Stimulated activated CD4-positive, alpha-beta T cell treated with anti-CD3 and anti-CD28 coated beads, TNF-alpha, amount 100 ng/mL, for 48 hours (primary cell): ENCODE measurements around the gene SEC11C.

ENCODE experiments used
- DNase-seq, 3 donors: peaks; one replicate each; pipeline ENCODE4 v3.0.0-alpha.2; 2020; ENCODE audit warnings: low read depth in 3 of 3

Gene SEC11C

DNA sequence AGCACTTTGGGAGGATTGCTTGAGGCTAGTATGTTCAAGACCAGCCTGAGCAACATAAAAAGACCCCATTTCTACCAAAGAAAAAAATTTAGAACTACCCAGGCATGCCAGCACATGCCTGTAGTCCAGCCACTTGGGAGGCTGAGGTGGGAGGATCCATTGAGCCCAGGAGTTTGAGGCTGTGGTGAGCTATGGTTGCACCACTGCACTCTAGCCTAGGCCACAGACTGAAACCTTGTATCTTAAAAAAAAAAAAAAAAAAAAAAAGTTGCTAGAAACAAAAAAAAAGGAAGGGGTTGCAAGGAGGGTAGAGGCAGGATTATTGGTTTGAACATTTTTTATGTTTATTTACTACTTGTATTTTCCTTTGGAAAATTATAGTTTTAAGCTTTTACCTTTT, 4.8 kb downstream of the SEC11C start:
- no peak for DNase-seq

DNA sequence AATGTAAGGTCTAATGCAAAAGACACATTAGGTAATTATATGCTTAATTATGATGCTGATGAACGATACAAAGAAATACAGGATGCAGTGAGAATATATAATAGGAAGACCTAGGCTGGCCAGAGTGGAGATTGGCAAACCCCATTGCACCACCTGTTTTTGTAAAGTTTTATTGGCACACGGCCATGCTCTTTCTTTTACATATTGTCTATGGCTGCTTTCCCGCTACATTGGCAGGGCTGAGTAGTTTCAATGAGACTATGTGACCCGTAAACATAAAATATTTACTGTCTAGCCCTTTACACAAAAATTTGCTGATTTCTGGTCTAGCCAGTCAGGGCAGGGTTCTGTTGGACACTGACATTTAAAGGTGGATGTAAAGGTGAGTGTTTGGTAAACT, 5.4 kb downstream of the SEC11C start:
- DNase-seq, result no peak

DNA sequence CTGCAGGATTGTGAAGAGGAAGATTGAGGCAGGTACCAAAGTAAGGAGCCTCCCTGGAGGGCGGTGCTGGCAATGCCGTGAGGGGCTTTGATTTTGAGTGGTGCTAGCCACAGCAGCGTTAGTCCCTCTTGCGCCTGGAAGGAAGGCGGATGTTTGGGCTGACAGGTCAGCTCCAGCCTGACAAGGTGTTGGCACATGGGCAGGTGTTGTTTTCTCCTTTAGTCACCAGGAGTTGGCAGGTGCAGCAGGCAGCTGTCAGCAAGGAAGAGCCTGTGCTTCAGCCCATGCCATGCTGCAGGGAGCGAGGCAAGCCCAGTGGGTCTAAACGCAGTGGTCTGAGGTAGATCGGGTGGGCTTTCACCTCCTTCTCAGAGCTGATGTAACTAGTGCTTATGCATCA, 8.5 kb downstream of the SEC11C start:
- DNase-seq, result no peak

DNA sequence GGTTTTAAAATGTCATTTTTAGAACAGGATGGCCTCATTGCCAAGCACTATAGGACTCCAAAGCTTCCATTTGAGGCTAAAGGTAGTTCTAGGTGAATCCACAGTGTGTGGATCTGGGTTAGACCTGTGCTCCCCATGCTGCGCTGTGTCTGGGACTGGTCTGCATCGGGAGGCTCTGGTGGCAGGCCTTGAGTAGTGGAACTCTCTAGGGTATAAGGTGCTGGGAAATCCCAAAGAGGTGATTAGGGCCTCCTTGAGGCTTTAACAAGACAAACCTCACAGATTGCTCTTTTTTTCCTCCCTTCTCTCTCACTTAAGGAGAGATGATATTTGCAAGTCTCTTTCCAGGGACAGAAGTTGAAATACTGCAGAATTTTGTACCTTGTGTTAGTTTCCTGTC, 9.3 kb downstream of the SEC11C start:
- no peak for DNase-seq

DNA sequence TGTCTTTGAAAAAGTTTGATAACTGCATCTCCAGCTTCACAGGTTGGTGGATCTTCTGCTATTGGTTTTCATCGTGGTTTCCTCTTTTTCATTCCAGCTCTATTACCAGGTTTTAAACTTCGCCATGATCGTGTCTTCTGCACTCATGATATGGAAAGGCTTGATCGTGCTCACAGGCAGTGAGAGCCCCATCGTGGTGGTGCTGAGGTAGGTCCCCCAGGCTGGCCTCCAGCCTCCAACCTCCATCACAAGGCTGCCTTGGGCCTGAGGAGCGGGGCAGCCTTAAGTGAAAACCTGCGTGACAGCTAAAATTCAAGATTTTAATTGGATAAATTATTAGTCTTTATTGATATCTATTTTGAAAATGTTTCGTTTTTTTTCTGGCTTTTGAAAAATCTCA, 9.7 kb downstream of the SEC11C start:
- DNase-seq, result no peak

DNA sequence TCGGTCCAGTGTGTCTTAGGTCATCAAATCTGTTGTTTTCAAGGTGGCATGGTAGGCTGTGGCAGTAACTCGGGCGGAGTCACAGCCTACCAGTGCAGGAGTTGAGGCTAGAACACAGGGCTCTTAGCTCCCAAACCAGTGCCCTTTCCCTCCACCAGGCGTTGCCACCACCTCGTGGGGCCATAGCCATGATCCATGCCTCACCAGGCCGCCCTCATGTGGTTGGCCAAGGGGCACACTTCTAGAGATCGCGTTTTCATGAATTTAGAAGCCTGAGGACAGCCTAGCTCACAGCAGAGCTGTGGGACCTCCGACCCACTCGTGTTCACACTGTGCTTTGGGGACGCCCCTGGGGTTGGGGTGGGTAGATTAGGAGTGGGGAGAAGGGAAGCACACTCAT, 10.6 kb downstream of the SEC11C start:
- no peak for DNase-seq

DNA sequence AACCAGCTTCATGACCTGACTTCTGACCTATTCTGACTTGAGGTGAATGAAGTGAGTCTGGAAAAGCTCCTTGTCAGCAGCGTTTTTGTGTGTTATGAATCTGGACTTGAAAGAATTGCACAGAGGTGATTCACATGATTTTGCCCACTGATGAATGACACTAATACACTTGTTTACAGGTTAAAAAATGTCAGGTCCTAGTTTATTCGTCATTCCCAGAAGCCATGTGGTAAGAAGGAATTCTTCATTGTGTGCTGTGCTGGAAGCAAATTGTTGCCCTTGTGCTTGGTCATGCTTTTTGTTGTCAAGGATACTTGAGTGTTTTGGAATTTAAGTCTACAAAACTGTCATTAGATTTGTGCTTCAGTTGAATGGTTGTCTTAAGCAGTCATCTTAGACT, 15.5 kb downstream of the SEC11C start:
- no peak for DNase-seq

DNA sequence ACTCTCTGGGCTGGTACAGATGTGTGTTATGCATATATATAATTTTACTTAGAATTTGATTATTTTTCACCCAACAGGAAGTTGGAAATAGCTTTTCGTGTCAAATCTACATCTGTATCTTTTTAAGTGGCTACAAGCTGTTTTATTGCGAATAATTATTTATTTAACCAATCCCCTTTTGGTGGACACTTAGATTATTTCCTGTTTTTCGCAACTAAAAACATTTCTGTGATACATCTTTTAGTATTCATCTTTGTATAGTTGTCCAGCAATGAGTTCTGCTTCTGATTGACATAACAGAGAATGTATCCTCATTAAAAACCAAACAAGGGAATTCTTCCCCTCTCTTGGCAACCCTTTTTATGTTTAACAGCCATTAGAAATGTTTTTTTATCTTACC, 16.6 kb downstream of the SEC11C start:
- DNase-seq, result no peak

DNA sequence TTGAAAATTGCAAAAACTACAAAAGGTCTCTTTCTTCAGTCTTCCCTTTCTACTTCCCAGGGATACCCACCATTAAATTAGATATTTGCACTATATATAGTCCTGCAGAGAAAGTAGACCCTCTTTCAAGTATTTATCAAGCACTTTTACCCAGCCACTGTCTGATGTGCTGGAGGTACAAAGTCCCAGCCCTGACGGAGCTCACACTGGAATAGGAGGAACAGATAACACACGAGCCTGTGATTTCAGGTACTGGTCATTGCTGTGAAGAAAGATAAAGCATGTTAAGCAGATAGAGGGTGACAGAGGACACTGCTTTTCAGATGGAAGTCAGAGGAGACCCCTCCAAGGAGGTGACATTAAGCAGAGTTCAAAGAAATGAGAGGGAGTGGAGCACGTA, 19.6 kb downstream of the SEC11C start:
- DNase-seq, result no peak

DNA sequence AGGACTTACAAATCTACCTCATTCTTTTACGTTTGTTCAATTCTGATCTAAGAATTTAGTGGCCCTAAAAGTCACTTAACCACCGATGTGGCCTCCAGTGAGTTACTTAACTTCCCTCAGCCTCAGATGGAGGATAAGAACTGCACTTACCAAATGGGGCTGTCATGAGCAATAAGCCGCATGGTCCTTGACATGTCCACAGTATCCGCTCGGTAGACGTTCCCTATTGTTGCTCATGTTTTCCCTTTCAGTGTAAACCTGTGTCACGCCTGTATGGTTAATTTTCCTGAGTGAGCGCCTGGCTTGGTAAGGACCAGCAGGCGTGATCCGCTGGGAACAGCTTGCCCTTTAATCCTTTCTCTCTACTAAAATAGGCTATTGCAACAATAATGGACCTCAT, 20.3 kb downstream of the SEC11C start:
- DNase-seq, result no peak

DNA sequence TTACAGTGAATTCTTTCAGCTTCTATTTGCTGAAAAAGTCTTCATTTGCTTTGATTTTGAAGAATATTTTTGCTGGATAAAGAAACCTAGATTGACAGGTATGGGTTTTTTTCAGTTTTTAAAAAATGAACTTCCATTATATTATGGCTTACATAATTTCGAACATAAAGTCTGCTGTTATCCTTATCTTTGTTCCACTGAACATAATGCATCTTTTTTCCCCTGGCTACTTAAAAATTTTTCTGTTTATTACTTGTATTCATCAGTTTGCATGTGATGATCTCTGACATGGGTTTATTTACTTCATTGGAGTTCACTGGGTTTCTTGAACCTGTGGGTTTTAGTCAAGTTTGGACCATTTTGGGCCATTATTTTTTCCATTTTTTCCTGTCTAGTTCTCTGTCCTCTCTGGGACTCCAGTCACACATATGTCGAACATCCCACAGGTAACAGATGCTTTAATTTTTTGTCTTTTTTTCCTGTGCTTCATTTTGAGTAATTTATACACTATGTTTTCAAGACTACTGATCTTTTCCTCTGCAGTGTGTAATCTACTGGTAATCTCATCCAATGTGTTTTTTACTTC, 33.1 kb downstream of the SEC11C start:
- DNase-seq, result no peak

DNA sequence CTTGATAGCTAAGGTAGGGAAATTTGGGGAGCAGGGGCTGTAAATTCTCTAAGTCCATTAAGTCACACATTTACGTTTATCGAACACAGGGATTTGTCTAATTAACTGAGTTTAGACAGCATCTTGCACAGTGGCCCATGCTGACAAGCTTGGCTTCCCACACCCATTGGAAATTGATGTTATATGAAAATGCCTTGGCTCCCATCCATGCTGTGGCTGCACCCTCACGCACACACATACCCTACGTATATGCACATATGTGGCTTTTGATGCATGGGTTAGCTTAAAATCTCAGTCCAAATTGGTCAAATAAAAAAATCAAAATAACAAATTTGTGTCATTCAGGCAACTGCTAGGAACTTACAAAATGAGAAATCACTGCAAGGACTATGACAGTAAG, 37.8 kb downstream of the SEC11C start:
- no peak for DNase-seq

DNA sequence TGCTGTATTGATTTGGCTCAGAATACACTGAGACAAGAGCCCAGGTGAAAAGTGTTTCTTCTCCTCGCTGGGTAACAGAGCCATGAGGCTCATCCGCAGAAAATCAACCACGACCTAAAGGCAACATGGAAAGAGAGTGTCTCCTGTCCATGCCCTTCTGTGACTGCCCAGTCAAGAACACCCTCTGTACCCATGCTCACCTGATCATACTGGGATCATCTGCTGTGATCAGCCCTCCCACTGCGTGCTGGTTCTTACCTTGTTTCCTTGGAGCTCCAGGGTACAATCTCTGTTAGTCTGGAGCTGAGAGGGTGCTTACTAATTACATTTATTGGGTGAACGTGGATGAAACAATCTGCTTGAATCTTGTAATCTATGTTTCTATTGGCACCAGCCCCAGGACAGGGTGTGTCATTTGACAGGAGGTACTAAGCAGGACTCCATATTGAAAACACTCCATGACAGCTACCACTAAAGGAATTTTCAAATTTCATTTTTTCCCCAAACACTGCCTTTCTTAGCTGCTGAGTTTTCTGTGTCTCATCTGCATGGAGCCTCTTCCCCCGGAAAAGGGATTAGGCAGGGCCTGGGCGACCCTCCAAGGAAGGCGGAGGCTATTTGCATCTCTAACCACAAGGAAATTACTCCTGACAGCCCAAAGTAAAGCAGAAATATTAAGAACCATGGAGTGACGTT, 40.6 kb downstream of the SEC11C start:
- DNase-seq, result no peak

DNA sequence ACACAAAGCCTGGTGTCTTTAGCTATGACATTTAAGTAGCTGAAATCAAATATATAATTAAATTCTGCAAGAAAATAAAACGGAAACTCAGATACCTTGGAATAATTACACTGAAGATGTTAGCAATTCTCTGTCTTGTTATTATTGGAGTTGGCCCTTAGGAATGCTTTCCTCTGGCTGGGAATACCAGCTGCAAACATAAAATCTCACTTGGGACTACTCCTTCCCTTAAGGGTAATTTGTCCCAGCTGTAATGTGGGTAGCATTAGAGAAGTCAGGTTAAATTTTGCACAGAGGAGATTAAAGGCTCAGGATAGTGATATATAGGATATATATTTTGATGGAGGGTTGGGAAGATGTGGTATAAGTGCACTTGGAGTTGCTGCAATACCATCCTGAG, 43.0 kb downstream of the SEC11C start:
- no peak for DNase-seq

DNA sequence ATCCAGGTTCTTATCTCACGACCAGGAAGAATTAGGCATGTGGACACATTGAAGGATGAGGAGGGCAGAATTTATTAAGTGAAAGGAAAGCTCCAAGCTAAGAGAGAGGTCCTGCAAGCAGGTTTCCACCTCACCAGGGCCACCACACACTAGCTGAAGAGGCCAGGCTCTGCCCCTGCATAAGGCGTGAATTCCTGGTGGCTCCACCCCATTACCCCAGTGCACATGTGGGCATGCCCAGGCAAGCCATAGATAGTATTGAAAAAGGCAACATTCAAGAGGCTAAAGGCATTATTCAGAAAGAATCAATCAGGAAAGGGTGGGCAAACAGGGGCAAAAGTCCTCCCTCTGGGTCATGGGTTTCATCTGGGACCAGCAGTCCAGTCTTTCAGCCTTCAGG, 49.3 kb downstream of the SEC11C start:
- no peak for DNase-seq

DNA sequence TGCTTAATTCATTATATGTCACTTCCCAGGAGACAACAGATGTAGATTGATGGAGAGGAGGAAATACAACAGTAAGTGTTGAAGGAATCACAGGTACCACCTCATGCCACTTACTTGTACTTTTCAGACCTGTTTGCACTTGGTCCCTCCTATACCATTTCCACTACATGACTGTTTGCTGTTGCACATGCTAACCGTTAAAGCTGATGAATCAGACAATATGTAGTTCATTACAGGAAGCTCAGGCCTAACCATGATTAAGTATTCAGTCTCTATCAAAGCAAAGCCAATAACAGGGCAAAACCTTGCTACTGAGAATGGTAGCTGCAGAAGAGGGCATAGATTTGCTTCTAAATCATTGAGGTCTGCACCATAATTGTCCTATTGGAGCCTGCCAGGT, 50.1 kb downstream of the SEC11C start:
- DNase-seq, result no peak

DNA sequence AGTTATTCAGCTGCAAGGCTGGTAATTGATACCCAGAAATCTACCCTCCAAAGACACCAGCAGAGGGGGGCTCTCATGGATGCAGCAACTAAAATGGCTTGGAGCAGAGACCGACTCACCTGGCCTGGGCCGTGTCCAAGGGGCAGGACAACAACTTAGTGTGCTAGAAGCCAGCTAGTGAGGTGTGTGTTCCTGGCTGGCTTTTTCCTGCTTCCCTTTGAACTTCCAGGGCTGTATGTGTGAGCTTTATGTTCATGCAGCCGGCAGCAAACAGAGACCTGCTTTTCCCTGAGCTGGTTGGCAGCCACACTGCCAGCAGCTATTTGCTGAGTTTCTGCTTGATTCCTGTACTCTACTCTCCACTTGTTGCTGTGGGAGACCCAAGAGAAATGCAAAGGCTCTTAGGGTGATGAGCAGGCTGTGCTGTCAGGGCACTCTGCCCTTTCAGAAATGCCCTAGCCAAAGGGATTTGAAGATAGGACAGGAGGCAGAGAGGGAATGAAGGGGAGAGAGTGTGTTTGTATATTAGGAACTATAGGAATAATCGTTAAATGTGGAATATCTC, 56.6 kb downstream of the SEC11C start:
- DNase-seq, result no peak

DNA sequence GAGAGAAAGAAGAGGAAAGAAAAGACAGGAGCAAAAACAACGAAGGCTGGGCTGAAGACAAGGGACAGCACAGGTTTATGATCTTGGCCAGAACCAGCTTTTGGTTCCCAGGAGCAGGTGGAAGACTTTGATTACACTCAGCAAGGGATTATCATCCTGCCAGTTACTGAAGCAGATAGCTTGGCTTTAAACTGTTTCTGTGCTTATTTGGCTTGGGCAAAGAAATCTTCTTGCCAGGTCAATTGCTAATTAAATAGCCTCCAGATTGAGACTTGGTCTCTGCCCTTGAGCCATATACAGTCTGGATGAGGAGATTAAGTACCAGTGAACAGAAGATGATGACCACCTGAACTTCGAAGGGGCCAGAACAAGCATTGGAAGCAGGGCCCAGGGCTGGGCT, 58.0 kb downstream of the SEC11C start:
- no peak for DNase-seq

DNA sequence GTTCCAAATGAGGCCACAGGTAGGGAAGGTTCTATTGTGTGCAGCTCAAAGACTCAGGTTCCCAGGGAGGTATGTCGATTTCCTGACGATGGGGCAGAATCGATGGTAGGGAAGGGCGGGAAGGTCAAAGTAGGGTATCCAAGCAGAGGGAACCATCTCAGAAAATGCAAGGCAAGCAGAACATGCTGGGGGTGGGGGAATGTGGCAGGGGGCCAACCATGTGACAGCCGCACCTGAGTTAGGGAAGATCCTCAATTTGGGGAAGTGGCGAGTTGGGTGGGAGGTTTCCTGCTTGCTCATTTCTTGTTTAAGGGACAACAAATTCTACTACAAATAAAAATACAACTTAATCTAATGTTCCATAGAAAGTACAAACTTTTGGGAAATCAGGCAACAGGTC, 58.5 kb downstream of the SEC11C start:
- DNase-seq, result no peak

DNA sequence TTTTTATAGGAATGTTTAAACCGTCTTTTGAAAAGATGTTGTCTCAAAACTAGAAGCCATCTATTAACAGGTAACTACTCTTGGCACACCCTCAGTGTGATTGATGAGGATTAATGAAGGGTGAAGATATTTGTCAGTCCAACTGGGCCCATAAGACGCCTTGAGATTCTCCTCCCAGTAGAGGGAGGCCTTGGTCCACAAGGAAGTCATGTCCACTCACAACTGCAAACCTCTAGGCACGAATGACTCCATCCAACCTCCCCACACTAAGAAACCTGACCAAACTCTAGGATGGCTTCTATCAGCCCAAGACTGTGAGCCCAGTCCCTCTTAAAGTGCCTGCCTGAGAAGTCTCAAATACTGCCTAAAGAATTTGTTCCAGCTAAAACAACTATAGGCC, 61.1 kb downstream of the SEC11C start:
- DNase-seq, result no peak

DNA sequence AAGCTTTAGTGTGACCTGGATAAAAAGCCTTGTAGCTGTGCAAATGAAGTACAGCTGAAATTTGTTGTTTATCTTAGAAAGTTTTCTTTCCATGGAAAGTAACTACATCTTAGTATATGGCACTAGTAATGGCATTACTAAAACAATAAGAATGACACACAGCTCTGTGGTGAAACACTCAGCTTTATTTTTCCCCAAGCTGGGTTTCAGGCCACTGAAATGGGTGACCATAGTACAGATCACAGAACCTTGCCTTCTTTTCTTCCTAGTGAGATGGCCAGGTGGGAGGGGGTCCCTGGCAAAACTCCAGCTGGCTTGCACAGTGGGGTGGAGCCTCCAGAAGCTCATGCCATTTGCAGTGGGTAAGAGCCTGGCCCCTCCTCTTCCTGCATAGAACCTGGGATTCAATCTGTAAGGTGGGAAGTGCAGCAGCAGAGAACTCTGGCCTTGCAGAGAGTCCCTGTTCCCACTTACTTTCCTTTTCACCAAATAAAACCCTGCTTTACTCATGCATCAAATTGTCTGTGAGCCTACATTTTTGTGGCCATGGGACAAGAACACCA, 62.7 kb downstream of the SEC11C start:
- DNase-seq, result no peak

DNA sequence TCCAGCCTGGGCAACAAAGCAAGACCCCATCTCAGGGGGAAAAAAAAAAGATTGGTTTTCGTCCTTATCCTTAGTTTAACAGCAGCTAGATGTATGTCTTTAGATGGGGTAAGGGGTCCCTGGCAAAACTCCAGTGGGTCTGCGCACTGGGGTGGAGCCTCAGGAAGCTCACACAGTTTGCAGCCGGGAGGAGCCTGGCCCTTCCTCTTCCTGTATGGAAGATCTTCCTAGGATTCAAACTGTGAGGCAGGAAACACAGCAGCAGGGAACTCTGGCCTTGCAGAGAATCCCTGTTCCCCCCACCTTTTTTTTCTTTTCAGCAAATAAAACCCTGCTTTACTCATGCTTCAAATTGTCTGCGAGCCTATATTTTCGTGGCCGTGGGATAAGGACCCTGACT, 67.8 kb downstream of the SEC11C start:
- DNase-seq, result no peak
